ENCODE measurements around the gene DMD. TPM values are rescaled to one million over a fixed set of nuclear protein-coding genes. Genes with fewer than 3 reads are reported as not detected.
"Not testable (repeated sequence)": the region's sequence is repeated elsewhere in the genome, so short reads cannot be mapped to it uniquely, and the experiment has no call there.

DMD gene
- total RNA-seq, 2 experiments from 2014 or later, result 0.27 to 0.49 TPM

GRCh38 chrX:33087411-33087810 is 123.9 kb downstream of the DMD start:
- Mint-ChIP-seq H3K36me3 (ENCODE audit: low read depth) (no peaks in the 10 kb centered on the region), H3K4me1 (ENCODE audit: low read depth) (no peaks in the 10 kb centered on the region), H3K27ac (no peak overlapping the region), H3K27me3 (no peaks in the 10 kb centered on the region), H3K9me3 (no peaks in the 10 kb centered on the region), H3K4me3 (no peak overlapping the region)
- CTCF ChIA-PET, result no interaction called here
- ATAC-seq (no peak), DNase-seq (no peak)
- TF ChIP-seq CTCF (IDR thresholded peaks at IDR 0.05), result no peak
- intact Hi-C loops (cut with micrococcal nuclease), result no loop called here
- POLR2A ChIA-PET, result no interaction called here

GRCh38 chrX:33086886-33087285 is 124.5 kb downstream of the DMD start:
- no peak overlapping the region for H3K27ac Mint-ChIP-seq
- intact Hi-C loops (cut with micrococcal nuclease), result no loop called here
- POLR2A ChIA-PET, result no interaction called here

GRCh38 chrX:33082371-33082770 is 129.0 kb downstream of the DMD start:
- no peak for TF ChIP-seq CTCF (IDR thresholded peaks at IDR 0.05)
- intact Hi-C loops (cut with micrococcal nuclease), result no loop called here
- Mint-ChIP-seq H3K4me3 (no peak overlapping the region), H3K27ac (no peak overlapping the region), H3K9me3 (no peaks in the 10 kb centered on the region), H3K27me3 (no peaks in the 10 kb centered on the region), H3K4me1 (ENCODE audit: low read depth) (no peaks in the 10 kb centered on the region), H3K36me3 (ENCODE audit: low read depth) (no peaks in the 10 kb centered on the region)
- CTCF ChIA-PET, result no interaction called here
- ATAC-seq (no peak), DNase-seq (no peak)
- POLR2A ChIA-PET, result no interaction called here

More at GRCh38 chrX:33086886-33087285, 124.5 kb downstream of the DMD start:
- no peak overlapping the region for H3K4me3 Mint-ChIP-seq
- ATAC-seq (no peak), DNase-seq (no peak)
- H3K4me1 Mint-ChIP-seq (ENCODE audit: low read depth), result no peaks in the 10 kb centered on the region
- CTCF ChIA-PET, result no interaction called here
- no peaks in the 10 kb centered on the region for H3K27me3 Mint-ChIP-seq
- no peaks in the 10 kb centered on the region for H3K9me3 Mint-ChIP-seq
- H3K36me3 Mint-ChIP-seq (ENCODE audit: low read depth), result no peaks in the 10 kb centered on the region
- no peak for TF ChIP-seq CTCF (IDR thresholded peaks at IDR 0.05)

GRCh38 chrX:33078273-33078672 is 133.1 kb downstream of the DMD start:
- POLR2A ChIA-PET, result no interaction called here
- CTCF ChIA-PET, result no interaction called here
- intact Hi-C loops (cut with micrococcal nuclease), result no loop called here
- H3K27me3 Mint-ChIP-seq, result no peaks in the 10 kb centered on the region
- no peak overlapping the region for H3K27ac Mint-ChIP-seq
- no peak overlapping the region for H3K4me3 Mint-ChIP-seq
- no peak for DNase-seq
- TF ChIP-seq CTCF (IDR thresholded peaks at IDR 0.05), result no peak
- H3K4me1 Mint-ChIP-seq (ENCODE audit: low read depth), result no peaks in the 10 kb centered on the region
- no peak for ATAC-seq
- H3K9me3 Mint-ChIP-seq, result no peaks in the 10 kb centered on the region
- H3K36me3 Mint-ChIP-seq (ENCODE audit: low read depth), result no peaks in the 10 kb centered on the region

GRCh38 chrX:33073660-33074059 is 137.7 kb downstream of the DMD start:
- H3K4me1 Mint-ChIP-seq (ENCODE audit: low read depth); H3K36me3 Mint-ChIP-seq (ENCODE audit: low read depth); H3K9me3 Mint-ChIP-seq; CTCF ChIA-PET; H3K27ac Mint-ChIP-seq; H3K4me3 Mint-ChIP-seq; ATAC-seq; DNase-seq; intact Hi-C loops (cut with micrococcal nuclease); H3K27me3 Mint-ChIP-seq; POLR2A ChIA-PET: not testable (repeated sequence)

GRCh38 chrX:33065415-33065814 is 145.9 kb downstream of the DMD start:
- Mint-ChIP-seq H3K36me3 (ENCODE audit: low read depth) (no peaks in the 10 kb centered on the region), H3K4me3 (no peak overlapping the region), H3K27me3 (no peaks in the 10 kb centered on the region), H3K9me3 (no peaks in the 10 kb centered on the region), H3K4me1 (ENCODE audit: low read depth) (no peaks in the 10 kb centered on the region), H3K27ac (no peak overlapping the region)
- TF ChIP-seq CTCF (IDR thresholded peaks at IDR 0.05), result no peak
- ChIA-PET CTCF (no interaction called here), POLR2A (no interaction called here)
- no peak for ATAC-seq
- DNase-seq, result no peak
- intact Hi-C loops (cut with micrococcal nuclease), result no loop called here
